ENCODE results near the gene TMEM72. TPM values are rescaled to one million over a fixed set of nuclear protein-coding genes. Genes with fewer than 3 reads are reported as not detected.

TMEM72 gene
- total RNA-seq, 3 donors from 2014 or later (not counting 1 experiment from before 2014, with no cell fraction given) = not detected

DNA sequence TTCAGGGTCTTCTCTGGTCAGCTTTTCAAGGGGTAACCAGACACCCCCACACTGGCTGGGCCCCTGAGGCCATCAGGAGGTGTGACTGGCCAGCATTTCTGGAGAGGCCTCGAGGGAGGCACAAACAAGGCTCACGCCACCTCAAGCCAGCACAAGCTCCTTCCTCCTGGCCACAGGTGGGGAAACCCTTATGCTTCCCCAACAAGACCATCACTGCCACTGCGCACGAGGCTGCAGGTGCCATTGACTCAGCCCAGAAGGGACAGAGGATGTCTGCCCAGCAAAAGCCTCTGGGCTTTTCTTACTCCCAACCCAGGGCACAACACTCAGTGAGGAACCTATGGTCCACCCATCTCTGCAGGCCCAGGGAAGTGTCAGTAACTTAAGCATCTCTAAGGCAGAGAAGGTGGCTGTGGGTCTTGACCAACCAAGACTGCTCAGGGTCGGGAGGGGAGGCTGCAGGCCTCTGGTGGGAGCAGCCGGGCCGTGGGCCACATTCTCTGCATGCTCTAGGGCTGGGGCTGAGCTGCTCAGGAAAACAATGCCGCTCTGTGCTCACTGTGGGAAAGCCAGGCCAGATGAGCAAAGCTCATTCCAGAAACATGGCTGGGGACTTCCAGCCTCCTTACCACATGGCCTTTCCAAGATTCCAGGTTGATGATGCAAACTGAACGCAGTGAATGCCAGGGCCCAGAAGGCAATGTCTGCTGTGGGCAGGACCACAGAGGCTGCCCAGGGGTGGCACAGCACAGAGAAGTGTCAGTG lies 24.2 kb downstream of the TMEM72 start:
- no peaks in the 10 kb centered on the region for H3K9me3 Mint-ChIP-seq
- Histone ChIP-seq H3K36me3 (ENCODE audit: control insufficient read depth, insufficient read depth, low read length) (no peaks in the 10 kb centered on the region), H3K27ac (ENCODE audit: low read length) (no peak overlapping the region), H3K4me3 (ENCODE audit: low read length) (no peak overlapping the region), H3K9me3 (ENCODE audit: control insufficient read depth, insufficient read depth, low read length) (no peaks in the 10 kb centered on the region), H3K4me1 (ENCODE audit: control insufficient read depth, insufficient read depth, low read length) (peaks cover 30% of the 10 kb centered on the region), H3K27me3 (ENCODE audit: control insufficient read depth, insufficient read depth, low read length) (no peaks in the 10 kb centered on the region)
- peaks cover 23 to 37% of the 10 kb centered on the region in 2 donors for H3K4me1 Mint-ChIP-seq
- peak overlapping the region in 1 of 2 donors; percentile 57 for H3K27ac Mint-ChIP-seq
- no peaks in the 10 kb centered on the region for H3K36me3 Mint-ChIP-seq
- TF ChIP-seq, protein P1, sequence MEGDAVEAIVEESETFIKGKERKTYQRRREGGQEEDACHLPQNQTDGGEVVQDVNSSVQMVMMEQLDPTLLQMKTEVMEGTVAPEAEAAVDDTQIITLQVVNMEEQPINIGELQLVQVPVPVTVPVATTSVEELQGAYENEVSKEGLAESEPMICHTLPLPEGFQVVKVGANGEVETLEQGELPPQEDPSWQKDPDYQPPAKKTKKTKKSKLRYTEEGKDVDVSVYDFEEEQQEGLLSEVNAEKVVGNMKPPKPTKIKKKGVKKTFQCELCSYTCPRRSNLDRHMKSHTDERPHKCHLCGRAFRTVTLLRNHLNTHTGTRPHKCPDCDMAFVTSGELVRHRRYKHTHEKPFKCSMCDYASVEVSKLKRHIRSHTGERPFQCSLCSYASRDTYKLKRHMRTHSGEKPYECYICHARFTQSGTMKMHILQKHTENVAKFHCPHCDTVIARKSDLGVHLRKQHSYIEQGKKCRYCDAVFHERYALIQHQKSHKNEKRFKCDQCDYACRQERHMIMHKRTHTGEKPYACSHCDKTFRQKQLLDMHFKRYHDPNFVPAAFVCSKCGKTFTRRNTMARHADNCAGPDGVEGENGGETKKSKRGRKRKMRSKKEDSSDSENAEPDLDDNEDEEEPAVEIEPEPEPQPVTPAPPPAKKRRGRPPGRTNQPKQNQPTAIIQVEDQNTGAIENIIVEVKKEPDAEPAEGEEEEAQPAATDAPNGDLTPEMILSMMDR (IDR thresholded peaks at IDR 0.05) = no peak
- intact Hi-C loops (cut with micrococcal nuclease) = no loop called here
- ATAC-seq (no peak), DNase-seq (no peak)
- WGBS (ENCODE audit: insufficient coverage) = 70% methylated on average over 9 of the region's 9 CpGs
- H3K4me3 Mint-ChIP-seq = no peak overlapping the region
- H3K27me3 Mint-ChIP-seq (ENCODE audit: low read depth in 2 of 2) = peaks cover 0 to 7% of the 10 kb centered on the region in 2 donors

DNA sequence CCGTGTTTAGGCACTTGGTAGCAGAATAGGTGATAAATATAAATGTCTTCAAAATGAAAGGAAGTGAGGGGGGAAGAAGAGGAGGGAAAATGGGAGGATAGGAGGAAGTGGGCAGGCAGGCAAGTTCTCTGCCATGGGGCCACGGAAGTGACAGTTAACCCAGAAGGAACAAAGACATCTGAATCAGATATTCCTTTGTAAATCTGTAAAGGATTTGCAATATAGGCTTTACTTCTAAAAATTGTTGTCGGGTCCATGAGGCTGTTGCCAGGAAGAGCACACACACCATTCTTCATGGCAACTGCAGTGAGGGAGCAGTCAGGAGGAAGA lies 24.8 kb downstream of the TMEM72 start:
- H3K36me3 ChIP-seq (ENCODE audit: control insufficient read depth, insufficient read depth, low read length) = no peaks in the 10 kb centered on the region
- 17% methylated on average over 3 of the region's 3 CpGs for WGBS (ENCODE audit: insufficient coverage)
- no peaks in the 10 kb centered on the region for H3K27me3 ChIP-seq (ENCODE audit: control insufficient read depth, insufficient read depth, low read length)
- TF ChIP-seq, protein P1 (IDR thresholded peaks at IDR 0.05) = no peak
- H3K4me1 ChIP-seq (ENCODE audit: control insufficient read depth, insufficient read depth, low read length) = peaks cover 30% of the 10 kb centered on the region
- H3K9me3 ChIP-seq (ENCODE audit: control insufficient read depth, insufficient read depth, low read length) = no peaks in the 10 kb centered on the region
- H3K4me3 Mint-ChIP-seq = no peak overlapping the region
- H3K9me3 Mint-ChIP-seq = no peaks in the 10 kb centered on the region
- intact Hi-C loops (cut with micrococcal nuclease) = no loop called here
- no peaks in the 10 kb centered on the region for H3K36me3 Mint-ChIP-seq
- peak overlapping the region in 1 of 2 donors; percentile 57 for H3K27ac Mint-ChIP-seq
- DNase-seq (no peak), ATAC-seq (no peak)
- H3K4me3 ChIP-seq (ENCODE audit: low read length) = no peak overlapping the region
- no peak overlapping the region for H3K27ac ChIP-seq (ENCODE audit: low read length)
- peaks cover 0 to 7% of the 10 kb centered on the region in 2 donors for H3K27me3 Mint-ChIP-seq (ENCODE audit: low read depth in 2 of 2)
- peaks cover 23 to 37% of the 10 kb centered on the region in 2 donors for H3K4me1 Mint-ChIP-seq

DNA sequence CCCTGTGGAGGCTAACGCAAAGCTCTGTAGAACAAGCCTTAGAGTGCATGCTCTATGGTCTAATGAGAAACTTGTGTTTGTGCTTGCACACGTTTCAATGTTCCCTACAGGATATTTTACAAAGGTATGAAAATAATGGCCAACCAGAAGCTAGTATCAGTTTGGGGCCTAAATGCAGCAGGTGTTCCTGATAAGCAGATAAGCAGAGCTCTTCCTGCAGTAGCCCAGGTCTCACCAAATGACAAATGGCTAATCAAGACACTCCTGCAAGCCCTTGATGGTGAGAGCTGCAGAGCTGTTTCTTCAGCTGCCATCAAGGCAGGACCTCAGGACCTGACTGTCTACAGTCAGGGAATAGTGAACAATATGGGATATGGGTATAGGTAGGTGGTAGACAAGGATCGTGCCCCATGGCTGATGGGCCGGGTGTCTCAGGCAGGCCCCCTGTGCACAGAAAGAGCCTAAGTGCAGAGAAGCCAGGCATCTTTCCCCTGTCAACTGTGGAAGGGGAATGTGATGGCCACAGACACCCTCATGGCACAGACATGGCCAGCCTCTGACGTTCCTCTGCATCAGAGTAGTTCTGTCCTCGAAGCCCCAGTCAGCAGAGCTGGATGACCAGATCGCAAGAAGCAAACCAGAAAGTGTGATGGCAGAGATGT lies 25.3 kb downstream of the TMEM72 start:
- intact Hi-C loops (cut with micrococcal nuclease) = no loop called here
- no peak overlapping the region for H3K4me3 ChIP-seq (ENCODE audit: low read length)
- H3K4me1 ChIP-seq (ENCODE audit: control insufficient read depth, insufficient read depth, low read length) = peaks cover 30% of the 10 kb centered on the region
- no peak overlapping the region for H3K4me3 Mint-ChIP-seq
- H3K27me3 Mint-ChIP-seq (ENCODE audit: low read depth in 2 of 2) = peaks cover 0 to 7% of the 10 kb centered on the region in 2 donors
- ATAC-seq (no peak), DNase-seq (no peak)
- TF ChIP-seq, protein P1 (IDR thresholded peaks at IDR 0.05) = no peak
- no peaks in the 10 kb centered on the region for H3K36me3 Mint-ChIP-seq
- no peaks in the 10 kb centered on the region for H3K36me3 ChIP-seq (ENCODE audit: control insufficient read depth, insufficient read depth, low read length)
- no peaks in the 10 kb centered on the region for H3K9me3 ChIP-seq (ENCODE audit: control insufficient read depth, insufficient read depth, low read length)
- no peak overlapping the region for H3K27ac ChIP-seq (ENCODE audit: low read length)
- H3K27me3 ChIP-seq (ENCODE audit: control insufficient read depth, insufficient read depth, low read length) = no peaks in the 10 kb centered on the region
- H3K9me3 Mint-ChIP-seq = no peaks in the 10 kb centered on the region
- H3K4me1 Mint-ChIP-seq = peaks cover 23 to 37% of the 10 kb centered on the region in 2 donors
- WGBS (ENCODE audit: insufficient coverage) = 69% methylated on average over 7 of the region's 7 CpGs
- peak overlapping the region in 1 of 2 donors; percentile 57 for H3K27ac Mint-ChIP-seq
